ENCODE data around the gene TOR2A. TPM values are rescaled to one million over a fixed set of nuclear protein-coding genes. Genes with fewer than 3 reads are reported as not detected.

Gene TOR2A
- total and polyA plus RNA-seq, 9 of the 15 experiments (the other 6 are each of a cell fraction or from before 2014, with no cell fraction given), result 0.80 to 25.9 (median 11.1) TPM

GRCh38 chr9:127761491-127761956 lies 26.4 kb upstream of the TOR2A start:
- Histone ChIP-seq H3K9ac (ENCODE audit: insufficient read depth in 1 of 2, low read depth in 2 of 2, low read length in 2 of 2) (0 out of 4 replicates have a peak overlapping the region, but pooled peaks of 1 of the 2 experiments have one; percentile 20), H3K27me3 (ENCODE audit: control insufficient read depth in 2 of 2, insufficient read depth in 2 of 2, low read length in 2 of 2) (no peaks in the 10 kb centered on the region; a peak in 1 of 5 replicates), H3K36me3 (ENCODE audit: control insufficient read depth, insufficient read depth, low read length) (no peaks in the 10 kb centered on the region), H2AFZ (ENCODE audit: low read depth, low read length) (no peak overlapping the region), H4K20me1 (replicated peaks; ENCODE audit: control insufficient read depth, insufficient read depth, low read length) (no peaks in the 10 kb centered on the region; the same call in 1 of the 2 replicates), H3K79me2 (ENCODE audit: control insufficient read depth, insufficient read depth, low read length) (no peaks in the 10 kb centered on the region), H3K9me1 (ENCODE audit: control insufficient read depth, insufficient read depth, low read length) (peaks cover 3% of the 10 kb centered on the region), H3K27ac (ENCODE audit: extremely low read depth, low read depth, low read length) (no peak overlapping the region), H3K4me2 (ENCODE audit: insufficient read depth, low read length) (no peak overlapping the region), H3K9me3 (replicated peaks; ENCODE audit: control insufficient read depth, insufficient read depth, low read depth, low read length) (no peaks in the 10 kb centered on the region), H3K4me3 (no peak overlapping the region), H3K4me1 (replicated peaks in 1 of 2; ENCODE audit: control insufficient read depth in 2 of 2, insufficient read depth in 2 of 2, low read length in 2 of 2) (peaks cover 21 to 29% of the 10 kb centered on the region in 2 experiments)
- intact Hi-C loops (cut with micrococcal nuclease) (no loop called here), in situ Hi-C loops (cut with MboI) (loop anchor here (25.0 kb wide), 1 partner anchor 601 kb away; the partner anchor contains the start of gene URM1)
- ChIA-PET CTCF (ENCODE audit: low intra/inter-chr PET ratio) (no interaction called here), POLR2A (interaction anchor here (0.5 to 0.7 kb wide), 2 partner anchors 28 to 48 kb away, joined by 3 to 4 read pairs; no protein-coding TSS in a partner anchor)
- DNase-seq (ENCODE audit: extremely low read depth in 1 of 4, low spot score in 3 of 4) (no peak), FAIRE-seq (no peak), ATAC-seq (no peak)
- 8% methylated on average over 5 of the region's 5 CpGs for WGBS (ENCODE audit: insufficient coverage, low coverage, missing lambda C conversion rate)
- TF ChIP-seq ELF1 (tag; IDR thresholded peaks at IDR 0.05) (no peak), MEIS2 (IDR thresholded peaks at IDR 0.05; ENCODE audit: partially characterized antibody) (peak; percentile 2), KDM1A (IDR thresholded peaks at IDR 0.05) (0 out of 4 replicates have a peak, but pooled peaks of 1 of the 2 experiments have one; percentile 8), ZNF586 (CRISPR knock-in tag; conservative IDR thresholded peaks at IDR 0.05) (no peak), PHB (CRISPR knock-in tag; IDR thresholded peaks at IDR 0.05) (no peak), THAP7 (CRISPR knock-in tag; IDR thresholded peaks at IDR 0.05) (no peak), SMARCA5 (IDR thresholded peaks at IDR 0.05) (0 out of 2 replicates have a peak, but pooled peaks have one; percentile 30), CREB3 (tag; conservative IDR thresholded peaks at IDR 0.05; ENCODE audit: low read depth) (no peak), RBM25 (IDR thresholded peaks at IDR 0.05; ENCODE audit: low read depth, low read length, severe bottlenecking) (peak; percentile 12), ZFP36 (IDR thresholded peaks at IDR 0.05; ENCODE audit: low read depth, low read length, partially characterized antibody) (peak; percentile 82), ZNF76 (CRISPR knock-in tag; IDR thresholded peaks at IDR 0.05; ENCODE audit: borderline replicate concordance) (no peak), ZC3H11A (IDR thresholded peaks at IDR 0.05; ENCODE audit: low read depth, low read length) (no peak), TEAD4 (IDR thresholded peaks at IDR 0.05; ENCODE audit: low read length) (no peak), TEAD4 (CRISPR knock-in tag; IDR thresholded peaks at IDR 0.05; ENCODE audit: borderline replicate concordance) (no peak), BCOR (IDR thresholded peaks at IDR 0.05) (peak; percentile 43; the same call in 1 of the 2 replicates)
- BruUV-seq (replicated peaks), result no TSS peak
